Ishikawa (cell line): ENCODE measurements around the gene ASB2.

Experiments used
- EP300 ChIP-seq: IDR thresholded peaks from 2 replicates; pipeline ENCODE4 v1.6.1; 2012; ENCODE audit warnings: borderline replicate concordance
- TAF1 ChIP-seq: IDR thresholded peaks from 2 replicates; pipeline ENCODE4 v1.6.1; 2012; ENCODE audit warnings: low read depth, mild to moderate bottlenecking
- TCF12 ChIP-seq: IDR thresholded peaks from 2 replicates; pipeline ENCODE4 v1.6.1; 2012; ENCODE audit warnings: low read depth
- TEAD4 ChIP-seq: IDR thresholded peaks from 2 replicates; pipeline ENCODE4 v1.6.1; 2012
- TF ChIP-seq, protein P1 (sequence below): IDR thresholded peaks from 2 replicates; pipeline ENCODE4 v1.6.1; 2012
- TF ChIP-seq, protein P2 (sequence below): IDR thresholded peaks from 2 replicates; pipeline ENCODE4 v1.6.1; 2012; ENCODE audit warnings: low read depth, mild to moderate bottlenecking

DNA sequence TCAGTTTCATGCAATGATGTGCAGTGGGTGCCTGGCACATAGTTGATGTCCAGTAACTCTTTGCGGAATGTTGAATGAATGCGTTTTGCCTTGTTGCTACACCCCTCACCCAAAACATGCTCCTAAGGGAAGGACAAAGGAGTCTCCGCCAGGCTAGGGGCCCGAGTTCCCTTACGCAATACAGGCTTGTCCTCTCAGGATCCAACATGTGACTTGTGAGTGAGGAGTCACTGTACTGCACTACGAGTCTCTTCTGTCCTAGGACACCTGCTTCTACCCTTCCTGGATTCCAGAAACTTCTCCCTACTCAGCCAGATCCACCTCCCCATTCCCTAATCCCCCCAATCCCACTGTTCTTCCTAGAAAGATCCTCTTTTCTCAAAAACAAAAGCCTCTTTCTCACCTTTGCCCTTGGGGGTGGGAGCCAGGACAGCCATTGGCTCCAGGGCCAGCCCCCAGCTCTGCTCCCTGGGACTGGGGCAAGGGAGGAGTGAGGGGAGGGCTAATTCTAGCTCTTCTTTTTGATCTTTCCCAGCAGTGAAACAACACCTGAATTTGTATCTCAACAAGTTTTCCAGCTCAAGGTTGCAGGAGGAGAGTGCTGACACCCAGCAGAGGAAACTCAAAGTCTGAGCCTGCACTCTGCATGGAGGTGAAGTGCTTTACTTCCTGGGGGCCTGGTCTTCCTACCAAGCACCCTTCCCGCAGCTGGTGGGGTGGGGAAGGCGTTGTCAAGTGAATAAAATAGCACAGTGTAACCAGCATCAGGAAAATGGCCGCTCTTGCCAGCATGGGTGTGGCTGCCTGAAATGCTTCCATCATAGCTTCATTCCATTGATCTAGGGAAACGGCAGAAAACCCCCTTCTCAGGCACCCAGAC is 46.4 kb upstream of the ASB2 start:
- TF ChIP-seq, protein P1, sequence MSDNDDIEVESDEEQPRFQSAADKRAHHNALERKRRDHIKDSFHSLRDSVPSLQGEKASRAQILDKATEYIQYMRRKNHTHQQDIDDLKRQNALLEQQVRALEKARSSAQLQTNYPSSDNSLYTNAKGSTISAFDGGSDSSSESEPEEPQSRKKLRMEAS, result no peak
- no peak for TF ChIP-seq EP300
- no peak for TF ChIP-seq TCF12
- TF ChIP-seq, protein P2, sequence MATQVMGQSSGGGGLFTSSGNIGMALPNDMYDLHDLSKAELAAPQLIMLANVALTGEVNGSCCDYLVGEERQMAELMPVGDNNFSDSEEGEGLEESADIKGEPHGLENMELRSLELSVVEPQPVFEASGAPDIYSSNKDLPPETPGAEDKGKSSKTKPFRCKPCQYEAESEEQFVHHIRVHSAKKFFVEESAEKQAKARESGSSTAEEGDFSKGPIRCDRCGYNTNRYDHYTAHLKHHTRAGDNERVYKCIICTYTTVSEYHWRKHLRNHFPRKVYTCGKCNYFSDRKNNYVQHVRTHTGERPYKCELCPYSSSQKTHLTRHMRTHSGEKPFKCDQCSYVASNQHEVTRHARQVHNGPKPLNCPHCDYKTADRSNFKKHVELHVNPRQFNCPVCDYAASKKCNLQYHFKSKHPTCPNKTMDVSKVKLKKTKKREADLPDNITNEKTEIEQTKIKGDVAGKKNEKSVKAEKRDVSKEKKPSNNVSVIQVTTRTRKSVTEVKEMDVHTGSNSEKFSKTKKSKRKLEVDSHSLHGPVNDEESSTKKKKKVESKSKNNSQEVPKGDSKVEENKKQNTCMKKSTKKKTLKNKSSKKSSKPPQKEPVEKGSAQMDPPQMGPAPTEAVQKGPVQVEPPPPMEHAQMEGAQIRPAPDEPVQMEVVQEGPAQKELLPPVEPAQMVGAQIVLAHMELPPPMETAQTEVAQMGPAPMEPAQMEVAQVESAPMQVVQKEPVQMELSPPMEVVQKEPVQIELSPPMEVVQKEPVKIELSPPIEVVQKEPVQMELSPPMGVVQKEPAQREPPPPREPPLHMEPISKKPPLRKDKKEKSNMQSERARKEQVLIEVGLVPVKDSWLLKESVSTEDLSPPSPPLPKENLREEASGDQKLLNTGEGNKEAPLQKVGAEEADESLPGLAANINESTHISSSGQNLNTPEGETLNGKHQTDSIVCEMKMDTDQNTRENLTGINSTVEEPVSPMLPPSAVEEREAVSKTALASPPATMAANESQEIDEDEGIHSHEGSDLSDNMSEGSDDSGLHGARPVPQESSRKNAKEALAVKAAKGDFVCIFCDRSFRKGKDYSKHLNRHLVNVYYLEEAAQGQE, result no peak
- no peak for TF ChIP-seq TEAD4
- no peak for TF ChIP-seq TAF1
